ENCODE data around the gene ARFGAP1.

DNA sequence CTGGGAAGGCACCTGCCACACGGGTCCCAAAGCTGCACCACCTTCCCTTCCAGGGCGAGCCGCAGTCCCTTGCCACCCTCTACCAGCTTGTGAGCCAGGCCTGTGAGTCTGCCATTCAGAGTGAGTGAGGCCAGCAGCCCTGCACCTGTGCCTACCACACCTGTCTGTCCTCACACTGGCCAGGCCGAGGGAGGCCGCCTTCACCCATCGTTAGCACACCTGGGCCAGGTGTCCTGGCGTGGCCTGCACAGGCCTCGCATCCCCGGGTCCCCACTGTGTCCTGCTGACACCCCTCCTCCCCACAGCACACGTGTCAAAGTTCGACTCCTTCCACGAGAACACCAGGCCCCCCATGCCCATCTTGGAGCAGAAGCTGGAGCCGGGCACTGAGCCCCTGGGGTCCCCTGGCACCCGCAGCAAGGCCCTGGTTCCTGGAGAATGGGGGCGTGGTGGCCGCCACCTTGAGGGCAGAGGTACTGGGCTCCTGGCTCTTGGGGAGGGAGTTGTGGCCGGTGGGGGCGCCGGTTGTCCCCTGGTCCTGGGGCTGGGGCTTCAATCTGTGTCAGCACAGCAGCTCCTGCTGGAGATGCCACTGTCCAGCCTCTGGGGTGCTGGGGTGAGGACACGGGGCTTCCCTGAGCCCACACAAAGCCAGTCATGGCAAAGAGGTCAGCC is 55.5 kb downstream of the ARFGAP1 start:
- no peak for TF ChIP-seq EZH2 (IDR thresholded peaks at IDR 0.05)
- no peak for TF ChIP-seq POLR2AphosphoS5 (IDR thresholded peaks at IDR 0.05; ENCODE audit: borderline replicate concordance, low read depth, low read length)
